ENCODE measurements around the gene HDAC4. TPM values are rescaled to one million over a fixed set of nuclear protein-coding genes. Genes with fewer than 3 reads are reported as not detected.

HDAC4 gene
- polyA plus RNA-seq, 2 of the 4 experiments (the other 2 are of a cell fraction): 8.6 to 10.4 TPM

- Histone ChIP-seq H3K27ac (no peak overlapping the region), H3K4me1 (peaks cover 5% of the 10 kb centered on the region; the same call in 1 of the 3 replicates), H3K4me3 (no peak overlapping the region), H3K4me2 (no peak overlapping the region), H3K9me3 (no peaks in the 10 kb centered on the region)
- CTCF ChIA-PET: interaction anchor here (4.3 kb wide), 1 partner anchor 14 kb away, joined by 49 read pairs; no protein-coding TSS in a partner anchor
- TF ChIP-seq ZNF302 (CRISPR knock-in tag; IDR thresholded peaks at IDR 0.05) (no peak), PBX3 (IDR thresholded peaks at IDR 0.05) (no peak), CTCF (IDR thresholded peaks at IDR 0.05) (no peak), CBX8 (IDR thresholded peaks at IDR 0.05) (no peak), CEBPB (IDR thresholded peaks at IDR 0.05) (no peak), RARB (CRISPR knock-in tag; IDR thresholded peaks at IDR 0.05) (no peak), MAX (IDR thresholded peaks at IDR 0.05) (no peak), CHD4 (IDR thresholded peaks at IDR 0.05; ENCODE audit: borderline replicate concordance) (no peak), FOXS1 (CRISPR knock-in tag; IDR thresholded peaks at IDR 0.05) (no peak), SMC3 (IDR thresholded peaks at IDR 0.05) (no peak), JUNB (IDR thresholded peaks at IDR 0.05) (no peak), PHF8 (IDR thresholded peaks at IDR 0.05; ENCODE audit: borderline replicate concordance, low read depth) (no peak), FOSL2 (IDR thresholded peaks at IDR 0.05) (no peak), FOSL2 (CRISPR knock-in tag; IDR thresholded peaks at IDR 0.05) (no peak)
- FAIRE-seq (no peak), DNase-seq (ENCODE audit: low read depth in 1 of 2, low spot score in 1 of 2) (no peak), ATAC-seq (no peak)
- POLR2A ChIA-PET: no interaction called here
- 96% methylated on average over 17 of the region's 17 CpGs for WGBS (ENCODE audit: missing lambda C conversion rate)
These were observed 296.0 kb downstream of the HDAC4 start for GRCh38 chr2:239104800-239105199.

- H3K27ac ChIP-seq: no peak overlapping the region
- ChIA-PET POLR2A (interaction anchor here (0.6 kb wide), 1 partner anchor 695 kb away, joined by 3 read pairs; no protein-coding TSS in a partner anchor), CTCF (interaction anchor here (0.8 to 1.9 kb wide), 2 partner anchors 9 to 779 kb away, joined by 3 to 6 read pairs; no protein-coding TSS in a partner anchor)
- TF ChIP-seq CHD4 (IDR thresholded peaks at IDR 0.05; ENCODE audit: borderline replicate concordance): no peak
- no peak for TF ChIP-seq KDM5A (IDR thresholded peaks at IDR 0.05)
- no peak overlapping the region for H3K4me3 ChIP-seq
- no peak for ATAC-seq
- H3K9me3 ChIP-seq: no peaks in the 10 kb centered on the region
- no peak for FAIRE-seq
- no peak overlapping the region for H3K4me2 ChIP-seq
- 90% methylated on average over 28 of the region's 30 CpGs for WGBS (ENCODE audit: missing lambda C conversion rate)
- no peak for DNase-seq (ENCODE audit: low read depth in 1 of 2, low spot score in 1 of 2)
- no peaks in the 10 kb centered on the region for H3K4me1 ChIP-seq
These were observed 297.4 kb downstream of the HDAC4 start for GRCh38 chr2:239103125-239104098.

- Histone ChIP-seq H3K9me3 (no peaks in the 10 kb centered on the region), H3K27ac (no peak overlapping the region), H3K4me3 (no peak overlapping the region), H3K4me2 (no peak overlapping the region), H3K4me1 (no peaks in the 10 kb centered on the region)
- no peak for FAIRE-seq
- DNase-seq (ENCODE audit: low read depth in 1 of 2, low spot score in 1 of 2): no peak
- WGBS (ENCODE audit: missing lambda C conversion rate): 91% methylated on average over 5 of the region's 5 CpGs
- no peak for ATAC-seq
- ChIA-PET POLR2A (no interaction called here), CTCF (interaction anchor here (0.6 to 1.9 kb wide), 3 partner anchors 8 to 27 kb away, joined by 3 to 6 read pairs (median 3); no protein-coding TSS in a partner anchor)
- TF ChIP-seq HOXA7 (CRISPR knock-in tag; IDR thresholded peaks at IDR 0.05) (no peak), MYC (IDR thresholded peaks at IDR 0.05; ENCODE audit: borderline replicate concordance, low read length) (no peak), PHF8 (IDR thresholded peaks at IDR 0.05; ENCODE audit: borderline replicate concordance, low read depth) (no peak), ZSCAN20 (CRISPR knock-in tag; IDR thresholded peaks at IDR 0.05) (no peak), ZC3H11A (IDR thresholded peaks at IDR 0.05) (no peak), BHLHE40 (IDR thresholded peaks at IDR 0.05; ENCODE audit: low read depth, low read length) (no peak), USF2 (IDR thresholded peaks at IDR 0.05) (no peak), FOSL2 (IDR thresholded peaks at IDR 0.05) (no peak), FOSL2 (CRISPR knock-in tag; IDR thresholded peaks at IDR 0.05) (no peak), RFX5 (IDR thresholded peaks at IDR 0.05) (no peak), RARB (CRISPR knock-in tag; IDR thresholded peaks at IDR 0.05) (no peak), HMGXB4 (CRISPR knock-in tag; IDR thresholded peaks at IDR 0.05; ENCODE audit: borderline replicate concordance) (no peak), GATA3 (IDR thresholded peaks at IDR 0.05; ENCODE audit: borderline replicate concordance) (no peak), HOXB5 (CRISPR knock-in tag; IDR thresholded peaks at IDR 0.05) (no peak), E2F6 (IDR thresholded peaks at IDR 0.05; ENCODE audit: borderline replicate concordance, low read depth) (no peak), EHMT2 (IDR thresholded peaks at IDR 0.05; ENCODE audit: low read depth) (no peak)
These were observed 298.6 kb downstream of the HDAC4 start for GRCh38 chr2:239102266-239102665.

Data from A549 (cell line).